Left ventricle myocardium inferior (tissue), 1 donor: ENCODE measurements around the gene SSH2. TPM values are rescaled to one million over a fixed set of nuclear protein-coding genes. Genes with fewer than 3 reads are reported as not detected.

ENCODE experiments used
- DNase-seq: peaks from one replicate; pipeline ENCODE4 v3.0.0-alpha.2; 2020
- H3K27ac ChIP-seq: fragments of 200-600 bp; replicated peaks from 2 replicates; pipeline ENCODE4 v1.8.0; 2021
- H3K27me3 ChIP-seq: fragments of 200-600 bp; 2 replicates; pipeline ENCODE4 v1.8.0; 2021; ENCODE audit warnings: low read depth
- H3K36me3 ChIP-seq: fragments of 200-600 bp; 2 replicates; pipeline ENCODE4 v1.8.0; 2021
- H3K4me1 ChIP-seq: fragments of 200-600 bp; 2 replicates; pipeline ENCODE4 v1.8.0; 2021
- H3K4me3 ChIP-seq: fragments of 200-600 bp; 2 replicates; pipeline ENCODE4 v1.8.0; 2021; ENCODE audit warnings: mild to moderate bottlenecking, moderate library complexity
- H3K9me3 ChIP-seq: fragments of 200-600 bp; replicated peaks from 2 replicates; pipeline ENCODE4 v1.8.0; 2021
- CTCF ChIP-seq: fragments of 200-600 bp; IDR thresholded peaks from 2 replicates; pipeline ENCODE4 v1.8.0; 2021; ENCODE audit warnings: antibody characterized with exemption, mild to moderate bottlenecking, borderline replicate concordance
- intact Hi-C: fragments of 100-400 bp; cut with micrococcal nuclease; formaldehyde crosslinking; loops from one replicate; pipeline ENCODE4 v1.11.0; 2022
- total RNA-seq: library from RNA; stranded (reverse); fragmentation: NEBNext Ultra II Directional; extraction: Animal tissue kit (Norgen Biotek cat#: 25700); gene quantifications from one replicate; pipeline ENCODE4 v1.2.1, GENCODE V29; 2021
- donor health status: DM: no; HTN: yes; CAD: no; lungs with severe emphysema.

The SSH2 gene
- total RNA-seq, 1 donor from 2014 or later, result 28.6 TPM

GRCh38 chr17:29671661-29672060, 258.4 kb downstream of the SSH2 start:
- no peak for TF ChIP-seq CTCF
- intact Hi-C loops, result no loop called here
- Histone ChIP-seq H3K27ac (peak overlapping the region; percentile 82), H3K4me3 (no peak overlapping the region), H3K36me3 (peaks cover 73% of the 10 kb centered on the region), H3K4me1 (peaks cover 52% of the 10 kb centered on the region), H3K9me3 (no peaks in the 10 kb centered on the region), H3K27me3 (no peaks in the 10 kb centered on the region)
- DNase-seq, result no peak

GRCh38 chr17:29669266-29669665, 260.8 kb downstream of the SSH2 start:
- peak overlapping the region; percentile 82 for H3K27ac ChIP-seq
- H3K36me3 ChIP-seq, result peaks cover 87% of the 10 kb centered on the region

GRCh38 chr17:29667969-29668368, 262.1 kb downstream of the SSH2 start:
- TF ChIP-seq CTCF, result no peak
- peaks cover 90% of the 10 kb centered on the region for H3K36me3 ChIP-seq
- no peak for DNase-seq
- no peaks in the 10 kb centered on the region for H3K9me3 ChIP-seq
- H3K4me3 ChIP-seq, result no peak overlapping the region
- no peaks in the 10 kb centered on the region for H3K27me3 ChIP-seq
- intact Hi-C loops, result no loop called here
- H3K4me1 ChIP-seq, result peaks cover 51% of the 10 kb centered on the region
- peak overlapping the region; percentile 82 for H3K27ac ChIP-seq

More at GRCh38 chr17:29669266-29669665, 260.8 kb downstream of the SSH2 start:
- intact Hi-C loops, result no loop called here
- DNase-seq, result no peak
- no peak for TF ChIP-seq CTCF
- Histone ChIP-seq H3K9me3 (no peaks in the 10 kb centered on the region), H3K4me3 (no peak overlapping the region), H3K27me3 (no peaks in the 10 kb centered on the region), H3K4me1 (peaks cover 42% of the 10 kb centered on the region)

GRCh38 chr17:29665481-29665810, 264.6 kb downstream of the SSH2 start:
- H3K4me1 ChIP-seq, result peaks cover 70% of the 10 kb centered on the region
- peak overlapping the region; percentile 82 for H3K27ac ChIP-seq
- no peak overlapping the region for H3K4me3 ChIP-seq

GRCh38 chr17:29664743-29665480, 265.1 kb downstream of the SSH2 start:
- intact Hi-C loops, result no loop called here
- Histone ChIP-seq H3K4me1 (peaks cover 69% of the 10 kb centered on the region), H3K36me3 (peaks cover 79% of the 10 kb centered on the region), H3K9me3 (no peaks in the 10 kb centered on the region), H3K27ac (peak overlapping the region; percentile 82), H3K27me3 (no peaks in the 10 kb centered on the region), H3K4me3 (no peak overlapping the region)
- no peak for TF ChIP-seq CTCF
- DNase-seq, result no peak

More at GRCh38 chr17:29665481-29665810, 264.6 kb downstream of the SSH2 start:
- intact Hi-C loops, result no loop called here
- Histone ChIP-seq H3K9me3 (no peaks in the 10 kb centered on the region), H3K36me3 (peaks cover 79% of the 10 kb centered on the region), H3K27me3 (no peaks in the 10 kb centered on the region)
- no peak for DNase-seq
- no peak for TF ChIP-seq CTCF
